ENCODE results near the gene TMEM120A. TPM values are rescaled to one million over a fixed set of nuclear protein-coding genes. Genes with fewer than 3 reads are reported as not detected.

TMEM120A gene
- total and polyA plus RNA-seq, 12 donors = 51.4 to 277 (median 172) TPM

GRCh38 chr7:76002822-76003221 lies 8.4 kb upstream of the TMEM120A start:
- intact Hi-C loops (cut with DNase I) = no loop called here
- TF ChIP-seq POLR2A (IDR thresholded peaks at IDR 0.05) (no peak), CTCF (IDR thresholded peaks at IDR 0.05) (no peak)
- no peak for DNase-seq
- Histone ChIP-seq H3K27ac (no peak overlapping the region), H3K36me3 (replicated peaks in 1 of 2) (peaks cover 0 to 25% of the 10 kb centered on the region in 2 donors), H3K4me1 (replicated peaks in 1 of 2) (no peaks in the 10 kb centered on the region), H3K9me3 (replicated peaks in 1 of 3) (no peaks in the 10 kb centered on the region), H3K27me3 (no peaks in the 10 kb centered on the region), H3K4me3 (no peak overlapping the region)
- WGBS, 4 donors = 91 to 97% (median 95%) methylated on average over 3 of the region's 3 CpGs

- H3K9me3 ChIP-seq (replicated peaks in 1 of 3) = no peaks in the 10 kb centered on the region
- H3K4me1 ChIP-seq (replicated peaks in 1 of 2) = no peaks in the 10 kb centered on the region
- 80 to 89% (median 86%) methylated on average over 5 to 6 of the region's 6 CpGs for WGBS, 4 donors
- peaks cover 0 to 25% of the 10 kb centered on the region in 2 donors for H3K36me3 ChIP-seq (replicated peaks in 1 of 2)
- H3K27me3 ChIP-seq = no peaks in the 10 kb centered on the region
- H3K27ac ChIP-seq = peak overlapping the region in 1 of 5 donors; percentile 43
- H3K4me3 ChIP-seq = no peak overlapping the region
- intact Hi-C loops (cut with DNase I) = no loop called here
- TF ChIP-seq POLR2A (IDR thresholded peaks at IDR 0.05) (no peak), CTCF (IDR thresholded peaks at IDR 0.05) (no peak)
- DNase-seq = peak in 1 of 7 donors; percentile 42
Measured at GRCh38 chr7:76002139-76002538, 7.7 kb upstream of the TMEM120A start.

GRCh38 chr7:76000566-76000965 lies 6.2 kb upstream of the TMEM120A start:
- WGBS, 4 donors = 83 to 97% (median 92%) methylated on average over 2 to 11 of the region's 11 CpGs
- DNase-seq = no peak
- Histone ChIP-seq H3K27me3 (no peaks in the 10 kb centered on the region), H3K27ac (no peak overlapping the region), H3K36me3 (replicated peaks in 1 of 2) (peaks cover 0 to 25% of the 10 kb centered on the region in 2 donors), H3K9me3 (replicated peaks in 1 of 3) (no peaks in the 10 kb centered on the region), H3K4me3 (no peak overlapping the region), H3K4me1 (replicated peaks in 1 of 2) (no peaks in the 10 kb centered on the region)
- intact Hi-C loops (cut with DNase I) = no loop called here
- TF ChIP-seq POLR2A (IDR thresholded peaks at IDR 0.05) (no peak), CTCF (IDR thresholded peaks at IDR 0.05) (no peak)

- Histone ChIP-seq H3K9me3 (replicated peaks in 1 of 3) (no peaks in the 10 kb centered on the region), H3K27ac (no peak overlapping the region), H3K36me3 (replicated peaks in 1 of 2) (peaks cover 0 to 6% of the 10 kb centered on the region in 2 donors), H3K4me3 (no peak overlapping the region), H3K27me3 (no peaks in the 10 kb centered on the region), H3K4me1 (replicated peaks in 1 of 2) (peaks cover 6 to 13% of the 10 kb centered on the region in 2 donors)
- intact Hi-C loops (cut with DNase I) = loop anchor here in 1 of 2 donors (10.0 kb wide), 2 partner anchors 83 to 123 kb away; partner anchors contain the start of genes POR and RHBDD2
- DNase-seq = no peak
- TF ChIP-seq POLR2A (IDR thresholded peaks at IDR 0.05) (no peak), CTCF (IDR thresholded peaks at IDR 0.05) (no peak)
- 90 to 100% (median 96%) methylated on average over 1 of the region's 1 CpG for WGBS, 4 donors
Measured at GRCh38 chr7:75998038-75998437, 3.6 kb upstream of the TMEM120A start.

All from adrenal gland (tissue), 12 donors.